ENCODE measurements around the gene FBN2. TPM values are rescaled to one million over a fixed set of nuclear protein-coding genes. Genes with fewer than 3 reads are reported as not detected.

Gene FBN2
- total RNA-seq, 1 experiment from 2014 or later, result 1.6 TPM

GRCh38 chr5:128466980-128467379 lies 71.1 kb downstream of the FBN2 start:
- no peak for DNase-seq (ENCODE audit: low spot score)
- TF ChIP-seq EZH2 (IDR thresholded peaks at IDR 0.05; ENCODE audit: borderline replicate concordance, low read depth, low read length, poor library complexity, severe bottlenecking) (no peak), CTCF (conservative IDR thresholded peaks at IDR 0.05; ENCODE audit: low read depth, low read length) (no peak)
- POLR2A ChIA-PET (ENCODE audit: low non-redundant PET), result no interaction called here
- H3K27ac ChIP-seq (ENCODE audit: low read depth, low read length, poor library complexity, severe bottlenecking), result no peak overlapping the region
- no peaks in the 10 kb centered on the region for H3K9me3 ChIP-seq (ENCODE audit: low read depth, low read length, poor library complexity, severe bottlenecking)
- H3K27me3 ChIP-seq (replicated peaks; ENCODE audit: insufficient read depth, low read depth, low read length, poor library complexity), result no peaks in the 10 kb centered on the region
- BruUV-seq (replicated peaks), result no TSS peak
- no peaks in the 10 kb centered on the region for H3K4me1 ChIP-seq (ENCODE audit: insufficient read depth, low read length, poor library complexity, severe bottlenecking)
- intact Hi-C loops (cut with micrococcal nuclease; ENCODE audit: unreplicated experiment), result no loop called here
- no peak overlapping the region for H3K4me3 ChIP-seq (ENCODE audit: low read depth, low read length, poor library complexity, severe bottlenecking)
- H3K36me3 ChIP-seq (ENCODE audit: insufficient read depth, low read length, poor library complexity, severe bottlenecking), result no peaks in the 10 kb centered on the region
- CTCF ChIA-PET, result no interaction called here

GRCh38 chr5:128466554-128466953 lies 71.5 kb downstream of the FBN2 start:
- CTCF ChIA-PET, result no interaction called here

GRCh38 chr5:128464596-128464995 lies 73.4 kb downstream of the FBN2 start:
- H3K4me1 ChIP-seq (ENCODE audit: insufficient read depth, low read length, poor library complexity, severe bottlenecking), result no peaks in the 10 kb centered on the region
- no peak overlapping the region for H3K4me3 ChIP-seq (ENCODE audit: low read depth, low read length, poor library complexity, severe bottlenecking)
- intact Hi-C loops (cut with micrococcal nuclease; ENCODE audit: unreplicated experiment), result no loop called here
- BruUV-seq (replicated peaks), result no TSS peak
- TF ChIP-seq EZH2 (IDR thresholded peaks at IDR 0.05; ENCODE audit: borderline replicate concordance, low read depth, low read length, poor library complexity, severe bottlenecking) (no peak), CTCF (conservative IDR thresholded peaks at IDR 0.05; ENCODE audit: low read depth, low read length) (no peak)
- DNase-seq (ENCODE audit: low spot score), result no peak
- no peak overlapping the region for H3K27ac ChIP-seq (ENCODE audit: low read depth, low read length, poor library complexity, severe bottlenecking)
- no peaks in the 10 kb centered on the region for H3K36me3 ChIP-seq (ENCODE audit: insufficient read depth, low read length, poor library complexity, severe bottlenecking)
- ChIA-PET POLR2A (ENCODE audit: low non-redundant PET) (no interaction called here), CTCF (no interaction called here)
- no peaks in the 10 kb centered on the region for H3K27me3 ChIP-seq (replicated peaks; ENCODE audit: insufficient read depth, low read depth, low read length, poor library complexity)
- no peaks in the 10 kb centered on the region for H3K9me3 ChIP-seq (ENCODE audit: low read depth, low read length, poor library complexity, severe bottlenecking)

More at GRCh38 chr5:128466554-128466953, 71.5 kb downstream of the FBN2 start:
- no peak for DNase-seq (ENCODE audit: low spot score)
- no peaks in the 10 kb centered on the region for H3K36me3 ChIP-seq (ENCODE audit: insufficient read depth, low read length, poor library complexity, severe bottlenecking)
- H3K9me3 ChIP-seq (ENCODE audit: low read depth, low read length, poor library complexity, severe bottlenecking), result no peaks in the 10 kb centered on the region
- TF ChIP-seq EZH2 (IDR thresholded peaks at IDR 0.05; ENCODE audit: borderline replicate concordance, low read depth, low read length, poor library complexity, severe bottlenecking), result no peak
- no peak for TF ChIP-seq CTCF (conservative IDR thresholded peaks at IDR 0.05; ENCODE audit: low read depth, low read length)
- POLR2A ChIA-PET (ENCODE audit: low non-redundant PET), result no interaction called here
- intact Hi-C loops (cut with micrococcal nuclease; ENCODE audit: unreplicated experiment), result no loop called here
- no peaks in the 10 kb centered on the region for H3K27me3 ChIP-seq (replicated peaks; ENCODE audit: insufficient read depth, low read depth, low read length, poor library complexity)
- no peaks in the 10 kb centered on the region for H3K4me1 ChIP-seq (ENCODE audit: insufficient read depth, low read length, poor library complexity, severe bottlenecking)
- no TSS peak for BruUV-seq (replicated peaks)
- H3K27ac ChIP-seq (ENCODE audit: low read depth, low read length, poor library complexity, severe bottlenecking), result no peak overlapping the region
- no peak overlapping the region for H3K4me3 ChIP-seq (ENCODE audit: low read depth, low read length, poor library complexity, severe bottlenecking)

Measured in A673 (cell line).